GM23338 (cell line): Measurements from ENCODE around the gene TBC1D30. TPM values are rescaled to one million over a fixed set of nuclear protein-coding genes. Genes with fewer than 3 reads are reported as not detected.

Experiments
- ATAC-seq: fragments of 200-7000 bp; cut with Tn5 transposase; 3 replicates; pipeline ENCODE4 v1.9.1; 2020
- DNase-seq: peaks from one replicate; pipeline ENCODE4 v3.0.0-alpha.2; 2015; ENCODE audit warnings: low spot score
- H2AFZ ChIP-seq: fragments of 200-600 bp; sonication (generic); 2 replicates; pipeline ENCODE4 v1.8.0; 2016; ENCODE audit warnings: antibody characterized with exemption, mild to moderate bottlenecking, moderate library complexity
- H3F3A ChIP-seq: fragments of 200-600 bp; sonication (generic); replicated peaks from 2 replicates; pipeline ENCODE4 v1.8.0; 2017; ENCODE audit warnings: antibody characterized with exemption, mixed run types, low read depth
- H3K27ac ChIP-seq: fragments of 200-600 bp; sonication (generic); 2 replicates; pipeline ENCODE4 v1.6.1; 2016; ENCODE audit warnings: low read depth
- H3K27me3 ChIP-seq: fragments of 200-600 bp; sonication (generic); 2 replicates; pipeline ENCODE4 v1.8.0; 2016; ENCODE audit warnings: mild to moderate bottlenecking, mixed run types, moderate library complexity; ENCODE audit not compliant: insufficient read depth
- H3K36me3 ChIP-seq: fragments of 200-600 bp; sonication (generic); 2 replicates; pipeline ENCODE4 v1.8.0; 2016; ENCODE audit warnings: mild to moderate bottlenecking; ENCODE audit not compliant: insufficient read depth
- H3K4me1 ChIP-seq: fragments of 200-600 bp; sonication (generic); 2 replicates; pipeline ENCODE4 v1.8.0; 2016; ENCODE audit warnings: mild to moderate bottlenecking, moderate library complexity; ENCODE audit not compliant: insufficient read depth
- H3K4me2 ChIP-seq: fragments of 200-600 bp; sonication (generic); 2 replicates; pipeline ENCODE4 v1.7.1; 2017; ENCODE audit warnings: mixed run types
- H3K4me3 ChIP-seq: fragments of 200-600 bp; sonication (generic); 2 replicates; pipeline ENCODE4 v1.6.1; 2016; ENCODE audit warnings: mixed run types
- H3K79me2 ChIP-seq: fragments of 200-600 bp; sonication (generic); replicated peaks from 2 replicates; pipeline ENCODE4 v1.8.0; 2017; ENCODE audit warnings: mild to moderate bottlenecking; ENCODE audit not compliant: insufficient read depth
- H3K9me2 ChIP-seq: fragments of 200-600 bp; sonication (generic); 2 replicates; pipeline ENCODE4 v1.8.0; 2017; ENCODE audit not compliant: insufficient read depth
- H4K20me1 ChIP-seq: fragments of 200-600 bp; sonication (generic); replicated peaks from 2 replicates; pipeline ENCODE4 v1.8.0; 2017; ENCODE audit warnings: mild to moderate bottlenecking; ENCODE audit not compliant: insufficient read depth
- H3K27ac Mint-ChIP-seq: 2 replicates; pipeline ENCODE4 v1.8.0; 2020; ENCODE audit warnings: inconsistent platforms, mild to moderate bottlenecking, moderate library complexity, mixed read lengths
- H3K27me3 Mint-ChIP-seq: 3 replicates; pipeline ENCODE4 v1.8.0; 2022; ENCODE audit warnings: low read depth, mild to moderate bottlenecking, moderate library complexity, mixed read lengths, inconsistent platforms; ENCODE audit not compliant: insufficient read depth, poor library complexity
- H3K36me3 Mint-ChIP-seq: 3 replicates; pipeline ENCODE4 v1.8.0; 2021; ENCODE audit warnings: low read depth, mild to moderate bottlenecking, inconsistent platforms, moderate library complexity, mixed read lengths
- H3K4me1 Mint-ChIP-seq: 3 replicates; pipeline ENCODE4 v1.8.0; 2020; ENCODE audit warnings: mild to moderate bottlenecking, inconsistent platforms, mixed read lengths
- H3K4me3 Mint-ChIP-seq: 3 replicates; pipeline ENCODE4 v1.8.0; 2021; ENCODE audit warnings: moderate library complexity, mild to moderate bottlenecking, inconsistent platforms, mixed read lengths
- H3K9me3 Mint-ChIP-seq: 3 replicates; pipeline ENCODE4 v1.8.0; 2020; ENCODE audit warnings: moderate library complexity, mild to moderate bottlenecking, inconsistent platforms, mixed read lengths
- CREB1 ChIP-seq: fragments of 250-450 bp; sonication (Bioruptor Pico); IDR thresholded peaks from 2 replicates; pipeline ENCODE4 v1.5.0; 2020; ENCODE audit warnings: low read depth, mild to moderate bottlenecking, moderate library complexity
- CTCF ChIP-seq, 2 experiments: fragments of 200-600 bp in 1 of 2; sonication (generic) in 1 of 2; conservative IDR thresholded peaks; 2 replicates each; pipeline versions ENCODE4 v1.5.1 to v1.6.1; 2016 to 2017; ENCODE audit warnings: antibody characterized with exemption in 2 of 2, low read depth in 2 of 2, mild to moderate bottlenecking in 2 of 2, moderate library complexity in 1 of 2
- ETS1 ChIP-seq: IDR thresholded peaks from 2 replicates; pipeline ENCODE4 v1.6.1; 2016; ENCODE audit warnings: antibody characterized with exemption
- EZH2phosphoT487 ChIP-seq: fragments of 200-600 bp; sonication (generic); IDR thresholded peaks from one replicate; pipeline ENCODE4 v1.8.1; 2018; ENCODE audit warnings: antibody characterized with exemption; ENCODE audit not compliant: unreplicated experiment
- REST ChIP-seq: IDR thresholded peaks from one replicate; pipeline ENCODE4 v1.6.1; 2018; ENCODE audit warnings: antibody characterized with exemption; ENCODE audit not compliant: unreplicated experiment
- STAT1 ChIP-seq: IDR thresholded peaks from one replicate; pipeline ENCODE4 v1.6.1; 2016; ENCODE audit warnings: antibody characterized with exemption; ENCODE audit not compliant: unreplicated experiment
- ZNF114 ChIP-seq: fragments of 250-450 bp; sonication (Bioruptor Pico); IDR thresholded peaks from 2 replicates; pipeline ENCODE4 v1.5.0; 2020; ENCODE audit warnings: mild to moderate bottlenecking, moderate library complexity
- ZNF331 ChIP-seq: fragments of 250-450 bp; sonication (Bioruptor Pico); IDR thresholded peaks from 2 replicates; pipeline ENCODE4 v1.5.0; 2020; ENCODE audit warnings: low read depth, mild to moderate bottlenecking, moderate library complexity
- polyA plus RNA-seq: library from polyadenylated mRNA; unstranded; fragments of >200 nt; fragmentation: Nextera tagmentation; extraction: Ambion mirVana; gene quantifications from 2 replicates; pipeline ENCODE4 v1.2.1, GENCODE V29; 2016
- total RNA-seq: library from RNA; depleted of rRNA; stranded (reverse); fragments of >200 nt; shearing (Covaris generic); gene quantifications from 2 replicates; pipeline ENCODE4 v1.2.3, GENCODE V29; 2014

Gene TBC1D30
- total and polyA plus RNA-seq, 2 experiments from 2014 or later, result 2.9 to 9.6 TPM

GRCh38 chr12:64835901-64836300 is 11.5 kb downstream of the TBC1D30 start:
- peaks cover 5% of the 10 kb centered on the region; the same call in 2 of the 3 replicates for H3K4me1 Mint-ChIP-seq
- Histone ChIP-seq H3K27me3 (no peaks in the 10 kb centered on the region), H3K9me2 (no peaks in the 10 kb centered on the region), H3K4me1 (no peaks in the 10 kb centered on the region), H3K36me3 (peaks cover 4% of the 10 kb centered on the region; the same call in 1 of the 2 replicates), H4K20me1 (no peaks in the 10 kb centered on the region), H3K79me2 (no peaks in the 10 kb centered on the region), H3K4me3 (no peak overlapping the region), H3F3A (no peaks in the 10 kb centered on the region), H2AFZ (no peak overlapping the region), H3K27ac (no peak overlapping the region), H3K4me2 (no peak overlapping the region)
- H3K27ac Mint-ChIP-seq, result no peak overlapping the region
- H3K4me3 Mint-ChIP-seq, result no peak overlapping the region
- DNase-seq, result no peak
- no peaks in the 10 kb centered on the region for H3K27me3 Mint-ChIP-seq
- no peak for TF ChIP-seq CREB1
- no peak for TF ChIP-seq ZNF114 (CRISPR knock-in tag)
- no peak for TF ChIP-seq ETS1
- TF ChIP-seq ZNF331, result no peak
- H3K9me3 Mint-ChIP-seq, result peaks cover 3% of the 10 kb centered on the region; the same call in 1 of the 3 replicates
- H3K36me3 Mint-ChIP-seq, result peaks cover 8% of the 10 kb centered on the region; the same call in 1 of the 3 replicates
- no peak for ATAC-seq

- Histone ChIP-seq H3K4me3 (no peak overlapping the region), H3K79me2 (no peaks in the 10 kb centered on the region), H3K9me2 (no peaks in the 10 kb centered on the region), H3K4me1 (no peaks in the 10 kb centered on the region), H3K4me2 (no peak overlapping the region), H3K36me3 (peaks cover 4% of the 10 kb centered on the region; the same call in 1 of the 2 replicates), H2AFZ (no peak overlapping the region), H4K20me1 (no peaks in the 10 kb centered on the region), H3K27me3 (no peaks in the 10 kb centered on the region), H3K27ac (no peak overlapping the region), H3F3A (no peaks in the 10 kb centered on the region)
- no peak overlapping the region for H3K27ac Mint-ChIP-seq
- peaks cover 5% of the 10 kb centered on the region; the same call in 2 of the 3 replicates for H3K4me1 Mint-ChIP-seq
- DNase-seq, result no peak
- no peak for ATAC-seq
- H3K9me3 Mint-ChIP-seq, result peaks cover 3% of the 10 kb centered on the region; the same call in 1 of the 3 replicates
- H3K36me3 Mint-ChIP-seq, result peaks cover 8% of the 10 kb centered on the region; the same call in 1 of the 3 replicates
- H3K4me3 Mint-ChIP-seq, result no peak overlapping the region
- no peaks in the 10 kb centered on the region for H3K27me3 Mint-ChIP-seq
- TF ChIP-seq CTCF (conservative IDR thresholded peaks at IDR 0.05; ENCODE audit: low read depth in 2 of 2) (no peak), EZH2phosphoT487 (no peak), REST (no peak), ZNF114 (CRISPR knock-in tag) (no peak), STAT1 (no peak), ETS1 (no peak)
These were observed 12.4 kb downstream of the TBC1D30 start for GRCh38 chr12:64836856-64837255.
